HEK293T (cell line): Measurements from ENCODE around the gene SNRNP70.

ENCODE experiments used
- CTCF ChIA-PET: fragments of 350-600 bp; formaldehyde crosslinking; extraction: SDS; loops from one replicate; lab custom pipeline; 2021; ENCODE audit warnings: antibody characterized with exemption, inconsistent platforms; lab: Yijun Ruan, JAX
- POLR2A ChIA-PET: fragments of 350-600 bp; formaldehyde crosslinking; extraction: SDS; loops from one replicate; lab custom pipeline; 2020; ENCODE audit warnings: antibody characterized with exemption, inconsistent platforms; lab: Yijun Ruan, JAX
- DNase-seq: peaks from one replicate; pipeline ENCODE4 v3.0.0; 2012; ENCODE audit warnings: mixed read lengths; ENCODE audit errors: extremely low spot score
- ARNT ChIP-seq: fragments of 450-650 bp; IDR thresholded peaks from 2 replicates; pipeline ENCODE4 v1.6.1; 2017; ENCODE audit warnings: mild to moderate bottlenecking
- BHLHE40 ChIP-seq: fragments of 450-650 bp; IDR thresholded peaks from 2 replicates; pipeline ENCODE4 v1.6.1; 2016; ENCODE audit warnings: mild to moderate bottlenecking, moderate library complexity, borderline replicate concordance
- CTBP1 ChIP-seq: fragments of 450-650 bp; IDR thresholded peaks from 2 replicates; pipeline ENCODE4 v1.6.1; 2016; ENCODE audit warnings: borderline replicate concordance
- ELF4 ChIP-seq: fragments of 450-650 bp; IDR thresholded peaks from 2 replicates; pipeline ENCODE4 v1.6.1; 2017; ENCODE audit warnings: antibody characterized with exemption
- FOXA1 ChIP-seq: fragments of 450-650 bp; IDR thresholded peaks from 2 replicates; pipeline ENCODE4 v1.6.1; 2016; ENCODE audit warnings: mild to moderate bottlenecking
- FOXK2 ChIP-seq: fragments of 450-650 bp; IDR thresholded peaks from 2 replicates; pipeline ENCODE4 v1.6.1; 2016; ENCODE audit warnings: mild to moderate bottlenecking
- FOXM1 ChIP-seq: fragments of 450-650 bp; IDR thresholded peaks from 2 replicates; pipeline ENCODE4 v1.6.1; 2017; ENCODE audit warnings: mild to moderate bottlenecking, borderline replicate concordance
- HDGF ChIP-seq: fragments of 450-650 bp; IDR thresholded peaks from 2 replicates; pipeline ENCODE4 v1.6.1; 2017; ENCODE audit warnings: antibody characterized with exemption, borderline replicate concordance
- L3MBTL2 ChIP-seq: fragments of 450-650 bp; conservative IDR thresholded peaks from 2 replicates; pipeline ENCODE4 v1.6.1; 2016; ENCODE audit warnings: mild to moderate bottlenecking
- LEF1 ChIP-seq: fragments of 450-650 bp; IDR thresholded peaks from 2 replicates; pipeline ENCODE4 v1.6.1; 2017; ENCODE audit warnings: mild to moderate bottlenecking, borderline replicate concordance
- NFRKB ChIP-seq: fragments of 450-650 bp; IDR thresholded peaks from 2 replicates; pipeline ENCODE4 v1.6.1; 2016; ENCODE audit warnings: mild to moderate bottlenecking, moderate library complexity
- SP1 ChIP-seq: fragments of 450-650 bp; IDR thresholded peaks from 2 replicates; pipeline ENCODE4 v1.6.1; 2017
- SUZ12 ChIP-seq: fragments of 450-650 bp; IDR thresholded peaks from 2 replicates; pipeline ENCODE4 v1.6.1; 2016; ENCODE audit warnings: mild to moderate bottlenecking
- TARDBP ChIP-seq: fragments of 450-650 bp; IDR thresholded peaks from 2 replicates; pipeline ENCODE4 v1.6.1; 2016
- ZNF384 ChIP-seq: fragments of 450-650 bp; IDR thresholded peaks from 2 replicates; pipeline ENCODE4 v1.6.1; 2016
- TF ChIP-seq, protein P1 (sequence below): fragments of 450-650 bp; IDR thresholded peaks from 2 replicates; pipeline ENCODE4 v1.6.1; 2016

SNRNP70 gene

GRCh38 chr19:49064029-49064629, 21.1 kb upstream of the SNRNP70 start:
- POLR2A ChIA-PET, result no interaction called here

DNA sequence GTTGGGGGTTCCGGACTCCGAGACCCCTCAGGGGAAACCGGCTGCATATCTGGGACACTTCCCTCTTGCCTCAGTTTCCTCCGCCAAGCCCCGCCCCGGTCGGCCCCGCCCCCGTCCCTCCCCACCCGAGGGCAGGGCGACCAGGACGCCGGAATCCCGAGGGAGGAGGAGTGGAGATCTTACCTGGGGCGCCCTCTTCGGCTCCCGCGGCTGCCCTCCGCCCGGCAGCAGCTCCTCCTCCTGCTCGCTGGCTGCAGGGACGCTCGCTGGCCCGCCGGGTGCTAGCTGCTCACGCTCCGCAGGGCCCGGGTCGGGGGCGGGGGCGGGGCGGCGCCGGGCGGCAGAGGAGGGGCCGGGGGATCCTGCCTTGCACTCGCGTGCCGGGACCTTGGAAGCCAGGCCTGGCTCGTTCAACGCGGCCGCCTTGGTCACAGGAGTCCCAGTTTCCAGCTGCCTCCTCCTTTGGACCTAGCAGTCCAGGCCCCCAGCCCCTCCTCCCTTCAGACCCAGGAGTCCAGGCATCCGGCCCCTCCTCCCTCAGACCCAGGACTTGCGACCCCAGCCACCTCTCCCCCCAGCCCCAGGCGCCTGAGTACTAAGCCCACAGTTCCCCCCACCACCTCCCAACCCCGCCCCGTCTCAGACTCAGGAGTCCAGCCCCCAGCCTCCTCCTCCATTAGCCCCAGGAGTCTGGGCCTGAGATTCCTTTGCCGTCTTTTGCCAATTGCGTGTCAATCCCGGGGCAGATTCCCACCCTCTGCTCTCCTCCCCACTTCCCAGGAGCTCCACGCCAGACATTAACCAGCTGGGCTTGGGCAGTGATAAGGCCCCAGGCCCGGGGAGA, 20.3 kb upstream of the SNRNP70 start, which contains the start of gene NTF4:
Gene NTF4, minus strand, starts transcription at position 51 of the 844 bp plus-strand sequence. CDS start 2,821 bp downstream, outside the sequence.
- peak; percentile 60 for DNase-seq
- ChIA-PET CTCF (interaction anchor here (0.5 to 1.6 kb wide), 6 partner anchors 9 to 160 kb away, joined by 3 to 9 read pairs (median 4); partner anchors contain the start of genes GYS1 and RUVBL2), POLR2A (interaction anchor here (0.7 to 1.5 kb wide), 4 partner anchors 9 to 65 kb away, joined by 3 to 6 read pairs (median 4); no protein-coding TSS in a partner anchor)
- TF ChIP-seq SP1 (no peak), NFRKB (no peak), FOXM1 (no peak), FOXK2 (no peak), ZNF384 (no peak), SUZ12 (no peak), L3MBTL2 (no peak), CTBP1 (no peak), FOXA1 (no peak), ELF4 (no peak), LEF1 (no peak), TARDBP (no peak), BHLHE40 (no peak), HDGF (no peak), ARNT (no peak)
- TF ChIP-seq, protein P1, sequence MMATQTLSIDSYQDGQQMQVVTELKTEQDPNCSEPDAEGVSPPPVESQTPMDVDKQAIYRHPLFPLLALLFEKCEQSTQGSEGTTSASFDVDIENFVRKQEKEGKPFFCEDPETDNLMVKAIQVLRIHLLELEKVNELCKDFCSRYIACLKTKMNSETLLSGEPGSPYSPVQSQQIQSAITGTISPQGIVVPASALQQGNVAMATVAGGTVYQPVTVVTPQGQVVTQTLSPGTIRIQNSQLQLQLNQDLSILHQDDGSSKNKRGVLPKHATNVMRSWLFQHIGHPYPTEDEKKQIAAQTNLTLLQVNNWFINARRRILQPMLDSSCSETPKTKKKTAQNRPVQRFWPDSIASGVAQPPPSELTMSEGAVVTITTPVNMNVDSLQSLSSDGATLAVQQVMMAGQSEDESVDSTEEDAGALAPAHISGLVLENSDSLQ, result no peak

More at GRCh38 chr19:49064029-49064629, 21.1 kb upstream of the SNRNP70 start:
- TF ChIP-seq FOXM1, result no peak
- TF ChIP-seq HDGF, result no peak
- no peak for TF ChIP-seq CTBP1
- TF ChIP-seq BHLHE40, result no peak
- TF ChIP-seq SUZ12, result no peak
- TF ChIP-seq, protein P1, result no peak
- TF ChIP-seq L3MBTL2, result no peak
- TF ChIP-seq NFRKB, result no peak
- no peak for TF ChIP-seq ZNF384
- no peak for TF ChIP-seq FOXK2
- CTCF ChIA-PET, result interaction anchor here (0.6 to 1.6 kb wide), 2 partner anchors 10 to 71 kb away, joined by 3 to 9 read pairs; partner anchors contain the start of gene RUVBL2
- DNase-seq, result no peak

DNA sequence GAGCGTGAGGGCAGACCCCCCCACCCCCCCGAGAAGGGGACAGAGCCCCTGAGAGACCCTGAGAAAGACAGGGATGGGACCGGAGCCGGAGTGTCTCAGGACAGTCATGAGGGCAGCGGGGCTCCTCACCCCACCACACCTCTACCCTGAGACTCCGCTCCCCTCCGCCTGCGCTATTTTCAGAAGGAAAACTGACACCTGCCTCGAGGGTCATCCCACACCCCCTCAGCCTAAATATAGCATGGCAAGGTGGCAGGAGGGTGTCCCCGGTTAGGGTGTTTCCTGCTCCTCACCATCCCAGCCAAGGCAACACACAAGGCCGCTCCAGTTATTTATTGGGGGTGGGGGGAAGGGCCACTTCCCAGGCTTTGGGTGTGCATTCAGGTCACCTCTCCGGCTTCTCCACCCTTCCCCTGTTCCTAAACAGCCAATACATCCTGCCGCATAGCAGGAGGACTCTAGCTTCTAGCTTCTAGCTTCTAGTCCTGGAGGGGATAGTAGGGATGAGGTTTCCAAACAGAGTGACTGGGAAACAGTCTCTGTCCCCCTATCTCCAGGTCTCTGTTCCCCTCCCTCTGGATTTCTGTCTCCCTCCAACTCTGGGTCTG, 19.2 kb upstream of the SNRNP70 start:
- CTCF ChIA-PET, result interaction anchor here (1.2 to 1.6 kb wide), 3 partner anchors 8 to 73 kb away, joined by 3 to 9 read pairs (median 4); partner anchors contain the start of genes GYS1 and RUVBL2
- POLR2A ChIA-PET, result interaction anchor here (1.0 to 1.5 kb wide), 3 partner anchors 10 to 66 kb away, joined by 3 to 6 read pairs (median 4); no protein-coding TSS in a partner anchor
- DNase-seq, result no peak
- TF ChIP-seq CTBP1 (no peak), BHLHE40 (no peak), TARDBP (no peak), FOXA1 (no peak), SP1 (no peak), L3MBTL2 (no peak), FOXK2 (no peak), SUZ12 (no peak), NFRKB (no peak), ELF4 (no peak), LEF1 (no peak)
- TF ChIP-seq, protein P1, result no peak

GRCh38 chr19:49067554-49067953, 17.7 kb upstream of the SNRNP70 start:
- DNase-seq, result no peak
- CTCF ChIA-PET, result no interaction called here
- POLR2A ChIA-PET, result no interaction called here
- TF ChIP-seq SP1, result no peak
- TF ChIP-seq SUZ12, result no peak
- no peak for TF ChIP-seq FOXM1
- no peak for TF ChIP-seq ELF4
- no peak for TF ChIP-seq ARNT
- no peak for TF ChIP-seq NFRKB
- TF ChIP-seq, protein P1, result no peak
- no peak for TF ChIP-seq FOXA1
- no peak for TF ChIP-seq L3MBTL2
- no peak for TF ChIP-seq CTBP1
- TF ChIP-seq TARDBP, result no peak
- TF ChIP-seq ZNF384, result no peak
- no peak for TF ChIP-seq HDGF
- TF ChIP-seq FOXK2, result no peak
- TF ChIP-seq LEF1, result no peak
- TF ChIP-seq BHLHE40, result no peak
